ENCODE data around the gene STAT6.

The STAT6 gene

DNA sequence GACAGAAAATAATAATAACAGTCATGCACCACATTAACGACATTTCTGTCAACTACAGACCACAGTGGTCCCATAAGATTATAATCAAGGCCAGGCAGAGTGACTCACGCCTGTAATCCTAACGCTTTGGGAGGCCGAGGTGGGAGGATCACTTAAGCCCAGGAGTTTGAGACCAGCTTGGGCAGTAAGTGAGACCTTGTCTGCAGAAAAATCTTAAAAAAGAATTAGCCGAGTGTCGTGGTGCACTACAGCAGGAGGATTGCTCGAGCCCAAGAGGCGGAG is 13.7 kb downstream of the STAT6 start:
- Histone ChIP-seq H3K4me1 (no peaks in the 10 kb centered on the region), H3K36me3 (replicated peaks) (peaks cover 21% of the 10 kb centered on the region), H3K9me3 (no peaks in the 10 kb centered on the region), H3K27me3 (ENCODE audit: low read depth) (no peaks in the 10 kb centered on the region), H3K4me3 (no peak overlapping the region)
- no peak for DNase-seq (ENCODE audit: low spot score in 2 of 2)
- in situ Hi-C loops (cut with MboI; ENCODE audit: low sequenced_read_pairs) = no loop called here

DNA sequence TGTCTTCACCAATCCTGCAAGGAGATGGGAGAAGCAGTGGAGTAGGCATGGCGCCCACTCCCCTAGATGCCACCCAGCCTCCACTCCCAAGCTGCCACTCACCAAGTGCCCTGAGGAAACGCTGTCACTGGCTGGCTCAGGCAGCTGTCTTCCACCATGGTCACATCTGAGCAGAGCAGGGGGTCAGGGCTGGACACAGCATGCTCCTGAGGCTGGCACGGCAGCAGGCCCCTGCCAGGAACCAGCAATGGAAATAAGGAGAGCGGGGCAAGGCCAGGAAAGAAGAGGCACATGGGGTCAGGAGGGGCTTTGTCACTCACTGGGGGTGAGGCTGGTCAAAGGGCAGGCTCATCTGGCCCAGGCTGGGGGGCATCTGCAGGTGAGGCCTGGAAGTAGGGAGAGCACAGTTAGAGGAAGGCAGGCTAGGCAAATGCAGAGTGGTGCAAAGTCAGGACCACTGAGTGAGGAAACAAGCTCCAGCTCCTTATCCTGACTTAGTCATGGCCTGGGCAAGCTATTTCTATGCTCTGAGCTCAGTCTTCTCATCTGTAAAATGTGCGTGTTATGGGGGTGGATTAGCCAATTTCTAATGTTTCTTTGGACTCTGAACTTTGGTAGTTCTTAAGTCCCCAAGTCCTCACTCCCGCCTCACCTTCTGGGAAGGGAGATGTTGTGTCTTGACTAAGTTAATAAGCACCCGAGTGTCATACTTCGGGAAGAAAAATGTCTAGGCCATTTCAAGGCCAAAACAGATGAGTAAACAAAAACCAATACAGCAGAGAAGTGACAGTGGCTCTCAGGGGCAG is 14.2 kb downstream of the STAT6 start:
- in situ Hi-C loops (cut with MboI; ENCODE audit: low sequenced_read_pairs) = no loop called here
- no peak for DNase-seq (ENCODE audit: low spot score in 2 of 2)
- no peaks in the 10 kb centered on the region for H3K4me1 ChIP-seq
- peaks cover 26% of the 10 kb centered on the region for H3K36me3 ChIP-seq (replicated peaks)
- no peak overlapping the region for H3K4me3 ChIP-seq
- H3K9me3 ChIP-seq = no peaks in the 10 kb centered on the region
- H3K27me3 ChIP-seq (ENCODE audit: low read depth) = no peaks in the 10 kb centered on the region

GRCh38 chr12:57096099-57096572 is 15.0 kb downstream of the STAT6 start:
- DNase-seq (ENCODE audit: low spot score in 2 of 2) = no peak
- H3K4me1 ChIP-seq = no peaks in the 10 kb centered on the region
- H3K36me3 ChIP-seq (replicated peaks) = peaks cover 29% of the 10 kb centered on the region

DNA sequence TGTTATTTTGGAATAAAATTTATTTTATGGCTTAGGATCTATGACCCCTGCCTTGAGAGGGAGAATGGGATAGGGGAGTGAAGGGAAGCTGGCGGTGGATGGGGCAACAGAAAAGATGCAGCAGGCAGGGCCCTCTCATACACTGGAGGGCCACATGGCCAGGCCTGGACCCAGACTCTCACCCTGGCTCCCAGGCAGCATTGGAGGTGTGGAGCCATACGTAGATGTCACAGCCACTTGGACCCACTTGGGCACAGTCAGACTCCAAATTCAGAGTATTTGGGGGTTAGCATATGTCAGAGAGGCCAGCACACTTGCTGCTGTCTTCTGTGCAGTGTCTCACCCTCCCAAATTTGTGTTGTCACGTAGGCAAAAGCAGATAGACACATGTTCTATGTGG is 15.7 kb downstream of the STAT6 start:
- in situ Hi-C loops (cut with MboI; ENCODE audit: low sequenced_read_pairs) = no loop called here
- H3K4me3 ChIP-seq = no peak overlapping the region
- H3K4me1 ChIP-seq = no peaks in the 10 kb centered on the region
- no peak for DNase-seq (ENCODE audit: low spot score in 2 of 2)
- H3K36me3 ChIP-seq (replicated peaks) = peaks cover 29% of the 10 kb centered on the region
- no peaks in the 10 kb centered on the region for H3K9me3 ChIP-seq
- H3K27me3 ChIP-seq (ENCODE audit: low read depth) = no peaks in the 10 kb centered on the region

More at GRCh38 chr12:57096099-57096572, 15.0 kb downstream of the STAT6 start:
- in situ Hi-C loops (cut with MboI; ENCODE audit: low sequenced_read_pairs) = no loop called here
- no peaks in the 10 kb centered on the region for H3K27me3 ChIP-seq (ENCODE audit: low read depth)
- no peaks in the 10 kb centered on the region for H3K9me3 ChIP-seq
- H3K4me3 ChIP-seq = no peak overlapping the region

GRCh38 chr12:57094208-57095160 is 16.7 kb downstream of the STAT6 start:
- in situ Hi-C loops (cut with MboI; ENCODE audit: low sequenced_read_pairs) = no loop called here
- peaks cover 29% of the 10 kb centered on the region for H3K36me3 ChIP-seq (replicated peaks)
- DNase-seq (ENCODE audit: low spot score in 2 of 2) = no peak

DNA sequence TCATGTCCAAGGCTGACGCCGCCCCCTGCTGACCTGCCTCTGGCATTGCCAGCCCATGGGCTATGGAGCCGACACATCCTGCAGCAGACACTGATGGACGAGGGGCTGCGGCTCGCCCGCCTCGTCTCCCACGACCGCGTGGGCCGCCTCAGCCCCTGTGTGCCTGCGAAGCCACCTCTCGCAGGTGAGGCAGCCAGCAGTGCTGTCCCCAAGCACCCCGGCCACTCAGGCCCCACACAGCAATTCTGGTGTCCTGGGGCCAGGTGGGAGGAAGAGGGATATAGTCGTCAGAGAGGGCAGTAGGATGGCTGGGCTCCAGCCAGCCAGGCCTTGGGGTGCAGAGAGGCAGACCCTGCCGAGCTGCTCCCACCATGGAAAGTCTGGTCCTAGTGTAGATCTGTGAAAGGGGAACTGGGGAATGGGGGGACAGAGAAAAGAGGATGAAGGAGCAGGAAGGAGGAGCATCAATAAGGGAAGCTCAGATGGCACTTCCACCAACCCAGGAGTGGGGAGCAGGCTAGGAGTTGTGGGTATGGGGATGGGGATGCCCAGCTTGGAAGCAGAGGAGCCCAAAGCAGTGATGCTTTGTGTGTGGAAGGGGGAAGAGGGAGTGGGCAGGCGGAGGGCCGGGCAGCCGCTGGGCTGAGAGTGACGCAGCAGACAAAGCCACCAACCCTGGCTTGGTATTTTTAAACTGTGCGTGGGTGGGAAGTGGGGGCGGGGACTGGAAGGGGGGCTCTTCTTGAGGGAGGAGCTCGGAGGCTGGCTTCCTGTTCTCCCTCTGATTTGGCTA is 17.6 kb downstream of the STAT6 start:
- H3K9me3 ChIP-seq = no peaks in the 10 kb centered on the region
- H3K36me3 ChIP-seq (replicated peaks) = peaks cover 29% of the 10 kb centered on the region
- no peaks in the 10 kb centered on the region for H3K4me1 ChIP-seq
- H3K4me3 ChIP-seq = no peak overlapping the region
- in situ Hi-C loops (cut with MboI; ENCODE audit: low sequenced_read_pairs) = no loop called here
- peak in 1 of 2 experiments; percentile 74 for DNase-seq (ENCODE audit: low spot score in 2 of 2)
- no peaks in the 10 kb centered on the region for H3K27me3 ChIP-seq (ENCODE audit: low read depth)

More at GRCh38 chr12:57094208-57095160, 16.7 kb downstream of the STAT6 start:
- H3K27me3 ChIP-seq (ENCODE audit: low read depth) = no peaks in the 10 kb centered on the region
- no peaks in the 10 kb centered on the region for H3K4me1 ChIP-seq
- no peaks in the 10 kb centered on the region for H3K9me3 ChIP-seq
- H3K4me3 ChIP-seq = no peak overlapping the region

GRCh38 chr12:57092876-57093414 is 18.2 kb downstream of the STAT6 start:
- H3K27me3 ChIP-seq (ENCODE audit: low read depth) = no peaks in the 10 kb centered on the region
- peaks cover 6% of the 10 kb centered on the region for H3K4me1 ChIP-seq
- DNase-seq (ENCODE audit: low spot score in 2 of 2) = no peak
- in situ Hi-C loops (cut with MboI; ENCODE audit: low sequenced_read_pairs) = no loop called here
- no peaks in the 10 kb centered on the region for H3K9me3 ChIP-seq
- H3K4me3 ChIP-seq = no peak overlapping the region
- peaks cover 29% of the 10 kb centered on the region for H3K36me3 ChIP-seq (replicated peaks)

GRCh38 chr12:57092529-57092862 is 18.7 kb downstream of the STAT6 start:
- DNase-seq (ENCODE audit: low spot score in 2 of 2) = no peak
- H3K9me3 ChIP-seq = no peaks in the 10 kb centered on the region
- no peak overlapping the region for H3K4me3 ChIP-seq
- H3K4me1 ChIP-seq = peaks cover 8% of the 10 kb centered on the region
- in situ Hi-C loops (cut with MboI; ENCODE audit: low sequenced_read_pairs) = no loop called here
- H3K27me3 ChIP-seq (ENCODE audit: low read depth) = no peaks in the 10 kb centered on the region
- peaks cover 29% of the 10 kb centered on the region for H3K36me3 ChIP-seq (replicated peaks)

- in situ Hi-C loops (cut with MboI; ENCODE audit: low sequenced_read_pairs) = no loop called here
- H3K9me3 ChIP-seq = no peaks in the 10 kb centered on the region
- no peak overlapping the region for H3K4me3 ChIP-seq
- H3K36me3 ChIP-seq (replicated peaks) = peaks cover 29% of the 10 kb centered on the region
- no peak for DNase-seq (ENCODE audit: low spot score in 2 of 2)
- no peaks in the 10 kb centered on the region for H3K27me3 ChIP-seq (ENCODE audit: low read depth)
- peaks cover 8% of the 10 kb centered on the region for H3K4me1 ChIP-seq
Measured at GRCh38 chr12:57091638-57092528, 19.3 kb downstream of the STAT6 start.

DNA sequence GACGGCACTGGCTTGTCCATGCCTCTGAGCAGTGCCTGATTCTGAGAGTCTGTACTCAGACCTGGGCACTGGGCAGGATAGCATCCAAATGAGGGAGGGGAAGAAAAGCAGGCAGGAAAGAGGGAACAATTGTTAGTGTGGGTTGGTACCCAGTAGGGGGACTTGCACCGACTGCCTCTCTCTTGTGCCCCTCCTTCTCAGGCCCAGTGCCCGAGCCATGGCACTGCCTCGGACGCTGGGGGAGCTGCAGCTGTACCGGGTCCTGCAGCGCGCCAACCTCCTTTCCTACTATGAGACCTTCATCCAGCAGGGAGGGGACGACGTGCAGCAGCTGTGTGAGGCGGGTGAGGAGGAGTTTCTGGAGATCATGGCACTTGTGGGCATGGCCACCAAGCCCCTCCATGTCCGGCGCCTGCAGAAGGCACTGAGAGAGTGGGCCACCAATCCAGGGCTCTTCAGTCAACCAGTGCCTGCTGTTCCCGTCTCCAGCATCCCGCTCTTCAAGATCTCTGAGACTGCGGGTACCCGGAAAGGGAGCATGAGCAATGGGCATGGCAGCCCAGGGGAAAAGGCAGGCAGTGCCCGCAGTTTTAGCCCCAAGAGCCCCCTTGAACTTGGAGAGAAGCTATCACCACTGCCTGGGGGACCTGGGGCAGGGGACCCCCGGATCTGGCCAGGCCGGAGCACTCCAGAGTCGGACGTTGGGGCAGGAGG is 20.1 kb downstream of the STAT6 start:
- H3K27me3 ChIP-seq (ENCODE audit: low read depth) = no peaks in the 10 kb centered on the region
- no peaks in the 10 kb centered on the region for H3K9me3 ChIP-seq
- H3K4me1 ChIP-seq = peaks cover 15% of the 10 kb centered on the region
- in situ Hi-C loops (cut with MboI; ENCODE audit: low sequenced_read_pairs) = no loop called here
- DNase-seq (ENCODE audit: low spot score in 2 of 2) = no peak
- peaks cover 27% of the 10 kb centered on the region for H3K36me3 ChIP-seq (replicated peaks)
- H3K4me3 ChIP-seq = no peak overlapping the region

- Histone ChIP-seq H3K27me3 (ENCODE audit: low read depth) (no peaks in the 10 kb centered on the region), H3K36me3 (replicated peaks) (peaks cover 21% of the 10 kb centered on the region), H3K9me3 (no peaks in the 10 kb centered on the region), H3K4me1 (peaks cover 18% of the 10 kb centered on the region), H3K4me3 (peak overlapping the region; percentile 69)
- in situ Hi-C loops (cut with MboI; ENCODE audit: low sequenced_read_pairs) = no loop called here
- no peak for DNase-seq (ENCODE audit: low spot score in 2 of 2)
Measured at GRCh38 chr12:57090490-57090889, 20.7 kb downstream of the STAT6 start.

All from HAP-1 (cell line).